GM12892 (cell line): Measurements from ENCODE around the gene PTGS1.

ENCODE experiments used
- POLR2A ChIP-seq: IDR thresholded peaks from 2 replicates; pipeline ENCODE4 v1.6.1; 2011; ENCODE audit warnings: low read depth, low read length, control low read depth
- TAF1 ChIP-seq: IDR thresholded peaks from 2 replicates; pipeline ENCODE4 v1.6.1; 2011; ENCODE audit warnings: low read depth, mild to moderate bottlenecking, control low read depth, low read length, borderline replicate concordance

- TF ChIP-seq POLR2A (no peak), TAF1 (no peak)
These were observed 37.5 kb upstream of the PTGS1 start for GRCh38 chr9:122333169-122333808.
